ENCODE results near the gene SHISA7. TPM values are rescaled to one million over a fixed set of nuclear protein-coding genes. Genes with fewer than 3 reads are reported as not detected.
A peak's percentile ranks its signal among the peaks of the same experiment; 100 is the strongest.

The SHISA7 gene
- total RNA-seq, 2 experiments from 2014 or later, result not detected

- DNase-seq (no peak), ATAC-seq (no peak)
- Mint-ChIP-seq H3K9me3 (no peaks in the 10 kb centered on the region), H3K36me3 (ENCODE audit: low read depth) (no peaks in the 10 kb centered on the region), H3K27me3 (peaks cover 46% of the 10 kb centered on the region), H3K27ac (no peak overlapping the region), H3K4me3 (no peak overlapping the region), H3K4me1 (ENCODE audit: low read depth) (peaks cover 9% of the 10 kb centered on the region)
- ChIA-PET CTCF (interaction anchor here (1.3 kb wide), 1 partner anchor 58 kb away, joined by 3 read pairs; no protein-coding TSS in a partner anchor), POLR2A (interaction anchor here (1.2 kb wide), 1 partner anchor 9 kb away, joined by 3 read pairs; no protein-coding TSS in a partner anchor)
- no peak for TF ChIP-seq CTCF (IDR thresholded peaks at IDR 0.05)
- intact Hi-C loops (cut with micrococcal nuclease), result no loop called here
These were observed 3.0 kb upstream of the SHISA7 start for GRCh38 chr19:55446060-55446459.

GRCh38 chr19:55444646-55445045 is 1.5 kb upstream of the SHISA7 start:
- POLR2A ChIA-PET, result interaction anchor here (1.3 kb wide), 2 partner anchors 23 to 31 kb away, joined by 3 read pairs; no protein-coding TSS in a partner anchor
- Mint-ChIP-seq H3K27me3 (peaks cover 45% of the 10 kb centered on the region), H3K4me3 (no peak overlapping the region), H3K27ac (no peak overlapping the region), H3K9me3 (no peaks in the 10 kb centered on the region), H3K36me3 (ENCODE audit: low read depth) (no peaks in the 10 kb centered on the region), H3K4me1 (ENCODE audit: low read depth) (peaks cover 14% of the 10 kb centered on the region)
- no peak for DNase-seq
- CTCF ChIA-PET, result interaction anchor here (1.0 kb wide), 2 partner anchors 23 to 59 kb away, joined by 3 to 4 read pairs; no protein-coding TSS in a partner anchor
- ATAC-seq, result no peak
- no peak for TF ChIP-seq CTCF (IDR thresholded peaks at IDR 0.05)
- intact Hi-C loops (cut with micrococcal nuclease), result no loop called here

- no peak for ATAC-seq
- Mint-ChIP-seq H3K4me3 (no peak overlapping the region), H3K4me1 (ENCODE audit: low read depth) (peaks cover 14% of the 10 kb centered on the region), H3K27me3 (peaks cover 52% of the 10 kb centered on the region), H3K9me3 (no peaks in the 10 kb centered on the region), H3K27ac (no peak overlapping the region), H3K36me3 (ENCODE audit: low read depth) (no peaks in the 10 kb centered on the region)
- ChIA-PET POLR2A (interaction anchor here (1.3 kb wide), 2 partner anchors 24 to 32 kb away, joined by 3 read pairs; no protein-coding TSS in a partner anchor), CTCF (interaction anchor here (1.0 kb wide), 1 partner anchor 60 kb away, joined by 3 read pairs; no protein-coding TSS in a partner anchor)
- TF ChIP-seq CTCF (IDR thresholded peaks at IDR 0.05), result no peak
- intact Hi-C loops (cut with micrococcal nuclease), result no loop called here
- no peak for DNase-seq
These were observed 852 bp upstream of the SHISA7 start for GRCh38 chr19:55443824-55444480.

- intact Hi-C loops (cut with micrococcal nuclease), result no loop called here
- Mint-ChIP-seq H3K4me1 (ENCODE audit: low read depth) (peaks cover 14% of the 10 kb centered on the region), H3K27me3 (peaks cover 57% of the 10 kb centered on the region)
These were observed 633 bp downstream of the SHISA7 start for GRCh38 chr19:55442372-55442961.

More at GRCh38 chr19:55442372-55442961, 633 bp downstream of the SHISA7 start:
- Mint-ChIP-seq H3K27ac (no peak overlapping the region), H3K36me3 (ENCODE audit: low read depth) (no peaks in the 10 kb centered on the region), H3K4me3 (no peak overlapping the region), H3K9me3 (no peaks in the 10 kb centered on the region)
- CTCF ChIA-PET, result no interaction called here
- DNase-seq, result no peak
- no peak for TF ChIP-seq CTCF (IDR thresholded peaks at IDR 0.05)
- ATAC-seq, result peak; percentile 28
- POLR2A ChIA-PET, result interaction anchor here (0.6 to 1.2 kb wide), 2 partner anchors 30 to 53 kb away, joined by 3 read pairs; no protein-coding TSS in a partner anchor

Measured in activated CD8-positive, alpha-beta T cell treated with anti-CD3 and anti-CD28 coated beads for 36 hours (primary cell).